Loucy (cell line): ENCODE results near the gene HMX1.

ENCODE experiments used
- H2AFZ ChIP-seq: fragments of 200-600 bp; sonication (generic); 2 replicates; pipeline ENCODE4 v1.6.0; 2016; ENCODE audit warnings: antibody characterized with exemption, mild to moderate bottlenecking, low read length, moderate library complexity
- H3F3A ChIP-seq: fragments of 200-600 bp; 2 replicates; pipeline ENCODE4 v1.6.0; 2016; ENCODE audit warnings: antibody characterized with exemption, low read depth, mild to moderate bottlenecking
- H3K27me3 ChIP-seq: fragments of 200-600 bp; sonication (generic); 2 replicates; pipeline ENCODE4 v1.6.1; 2014; ENCODE audit warnings: low read length, mild to moderate bottlenecking; ENCODE audit not compliant: insufficient read depth, poor library complexity, severe bottlenecking
- H3K36me3 ChIP-seq: fragments of 200-600 bp; sonication (generic); 2 replicates; pipeline ENCODE4 v1.6.1; 2016; ENCODE audit warnings: low read length; ENCODE audit not compliant: insufficient read depth
- H3K4me1 ChIP-seq: fragments of 200-600 bp; sonication (generic); 2 replicates; pipeline ENCODE4 v1.5.1; 2014; ENCODE audit warnings: low read length, mild to moderate bottlenecking; ENCODE audit not compliant: insufficient read depth, poor library complexity, severe bottlenecking
- H3K4me2 ChIP-seq: fragments of 200-600 bp; sonication (generic); 2 replicates; pipeline ENCODE4 v1.6.0; 2014; ENCODE audit warnings: antibody characterized with exemption, low read length, low read depth, mild to moderate bottlenecking; ENCODE audit not compliant: poor library complexity, severe bottlenecking
- H3K4me3 ChIP-seq: fragments of 200-600 bp; sonication (generic); 2 replicates; pipeline ENCODE4 v1.5.1; 2014; ENCODE audit warnings: low read length, mild to moderate bottlenecking, mixed read lengths; ENCODE audit not compliant: poor library complexity, severe bottlenecking
- H3K79me2 ChIP-seq: fragments of 200-600 bp; sonication (generic); 2 replicates; pipeline ENCODE4 v1.6.1; 2014; ENCODE audit warnings: low read length; ENCODE audit not compliant: insufficient read depth
- H3K9ac ChIP-seq: fragments of 200-600 bp; sonication (generic); 2 replicates; pipeline ENCODE4 v1.6.0; 2014; ENCODE audit warnings: mild to moderate bottlenecking, low read depth, low read length, moderate library complexity; ENCODE audit not compliant: poor library complexity, severe bottlenecking
- H3K9me2 ChIP-seq: fragments of 200-600 bp; sonication (generic); replicated peaks from 2 replicates; pipeline ENCODE4 v1.6.1; 2016; ENCODE audit warnings: low read depth, low read length, mixed read lengths
- H3K9me3 ChIP-seq: fragments of 200-600 bp; sonication (generic); 2 replicates; pipeline ENCODE4 v1.6.1; 2014; ENCODE audit warnings: mild to moderate bottlenecking, antibody characterized with exemption, low read length, low read depth; ENCODE audit not compliant: insufficient read depth
- H4K20me1 ChIP-seq: fragments of 200-600 bp; sonication (generic); 2 replicates; pipeline ENCODE4 v1.6.0; 2014; ENCODE audit warnings: antibody characterized with exemption, low read length, mild to moderate bottlenecking; ENCODE audit not compliant: insufficient read depth, poor library complexity, severe bottlenecking
- EZH2phosphoT487 ChIP-seq: fragments of 200-600 bp; IDR thresholded peaks from 2 replicates; pipeline ENCODE4 v1.6.1; 2018; ENCODE audit warnings: antibody characterized with exemption, mild to moderate bottlenecking, moderate library complexity, borderline replicate concordance
- TF ChIP-seq, protein P1 (sequence below): fragments of 200-600 bp; sonication (generic); conservative IDR thresholded peaks from 2 replicates; pipeline ENCODE4 v1.5.1; 2014; ENCODE audit warnings: mild to moderate bottlenecking, antibody characterized with exemption, low read length

Gene HMX1

DNA sequence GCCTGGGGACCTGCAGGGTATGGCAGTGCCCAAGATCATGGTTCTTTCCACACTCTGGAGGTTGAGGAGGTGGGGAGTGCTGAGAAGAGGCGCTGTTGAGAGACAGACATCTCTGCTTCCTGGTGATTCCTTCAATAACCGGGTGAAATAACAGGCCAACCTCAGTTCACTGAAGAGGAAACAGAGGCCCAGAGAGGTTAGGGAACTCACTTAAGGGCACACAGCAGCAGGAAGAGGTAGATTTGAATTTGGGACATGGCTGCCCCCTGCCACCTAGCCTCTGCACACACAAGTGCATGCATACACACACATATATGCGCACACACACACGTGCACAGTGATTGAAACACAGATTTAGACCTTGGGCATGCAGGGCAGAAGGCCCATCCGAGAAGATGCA lies 24.9 kb upstream of the HMX1 start:
- no peaks in the 10 kb centered on the region for H3K27me3 ChIP-seq
- H3K4me1 ChIP-seq = no peaks in the 10 kb centered on the region
- H3K4me2 ChIP-seq = no peak overlapping the region

DNA sequence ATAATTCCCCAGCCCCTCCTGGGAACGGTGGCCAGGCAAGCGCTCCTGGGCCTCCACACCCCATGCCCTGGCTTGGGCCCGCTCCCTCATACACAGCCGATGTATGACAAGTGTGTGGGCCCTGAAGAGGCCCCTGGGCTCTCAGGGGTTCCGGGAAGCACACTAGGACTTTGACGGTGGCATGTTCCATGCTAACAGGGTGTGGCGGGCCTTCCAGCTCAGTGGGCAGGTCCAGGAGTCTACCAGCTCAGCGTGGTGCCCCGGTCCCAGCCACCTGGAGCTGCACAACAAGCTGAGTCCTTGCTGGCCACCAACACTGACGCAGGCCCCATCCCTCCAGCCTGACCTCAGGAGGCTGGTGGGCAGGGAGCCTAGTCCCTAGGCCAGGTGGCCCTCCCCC lies 24.4 kb upstream of the HMX1 start:
- Histone ChIP-seq H3K4me2 (no peak overlapping the region), H3K79me2 (no peaks in the 10 kb centered on the region), H3K9ac (no peak overlapping the region), H3K4me1 (no peaks in the 10 kb centered on the region), H3K36me3 (no peaks in the 10 kb centered on the region), H2AFZ (no peak overlapping the region), H3K9me3 (peaks cover 3% of the 10 kb centered on the region; the same call in 1 of the 2 replicates), H3K9me2 (no peaks in the 10 kb centered on the region), H3K27me3 (no peaks in the 10 kb centered on the region), H3F3A (no peaks in the 10 kb centered on the region), H3K4me3 (no peak overlapping the region), H4K20me1 (no peaks in the 10 kb centered on the region)
- TF ChIP-seq, protein P1, sequence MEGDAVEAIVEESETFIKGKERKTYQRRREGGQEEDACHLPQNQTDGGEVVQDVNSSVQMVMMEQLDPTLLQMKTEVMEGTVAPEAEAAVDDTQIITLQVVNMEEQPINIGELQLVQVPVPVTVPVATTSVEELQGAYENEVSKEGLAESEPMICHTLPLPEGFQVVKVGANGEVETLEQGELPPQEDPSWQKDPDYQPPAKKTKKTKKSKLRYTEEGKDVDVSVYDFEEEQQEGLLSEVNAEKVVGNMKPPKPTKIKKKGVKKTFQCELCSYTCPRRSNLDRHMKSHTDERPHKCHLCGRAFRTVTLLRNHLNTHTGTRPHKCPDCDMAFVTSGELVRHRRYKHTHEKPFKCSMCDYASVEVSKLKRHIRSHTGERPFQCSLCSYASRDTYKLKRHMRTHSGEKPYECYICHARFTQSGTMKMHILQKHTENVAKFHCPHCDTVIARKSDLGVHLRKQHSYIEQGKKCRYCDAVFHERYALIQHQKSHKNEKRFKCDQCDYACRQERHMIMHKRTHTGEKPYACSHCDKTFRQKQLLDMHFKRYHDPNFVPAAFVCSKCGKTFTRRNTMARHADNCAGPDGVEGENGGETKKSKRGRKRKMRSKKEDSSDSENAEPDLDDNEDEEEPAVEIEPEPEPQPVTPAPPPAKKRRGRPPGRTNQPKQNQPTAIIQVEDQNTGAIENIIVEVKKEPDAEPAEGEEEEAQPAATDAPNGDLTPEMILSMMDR = no peak
- TF ChIP-seq EZH2phosphoT487 = no peak

More for the DNA sequence above, 24.9 kb upstream of the HMX1 start:
- Histone ChIP-seq H3K36me3 (no peaks in the 10 kb centered on the region), H3K9me3 (peaks cover 6% of the 10 kb centered on the region; the same call in 1 of the 2 replicates), H3K79me2 (no peaks in the 10 kb centered on the region), H3K9me2 (no peaks in the 10 kb centered on the region), H3F3A (no peaks in the 10 kb centered on the region), H3K9ac (no peak overlapping the region), H2AFZ (no peak overlapping the region), H3K4me3 (no peak overlapping the region), H4K20me1 (no peaks in the 10 kb centered on the region)
- TF ChIP-seq, protein P1 = no peak
- no peak for TF ChIP-seq EZH2phosphoT487

- no peaks in the 10 kb centered on the region for H3K4me1 ChIP-seq
- H3K9me3 ChIP-seq = peaks cover 3% of the 10 kb centered on the region; the same call in 1 of the 2 replicates
- H3K4me2 ChIP-seq = no peak overlapping the region
- H3K4me3 ChIP-seq = no peak overlapping the region
- no peaks in the 10 kb centered on the region for H3K36me3 ChIP-seq
- no peaks in the 10 kb centered on the region for H3K79me2 ChIP-seq
- H4K20me1 ChIP-seq = no peaks in the 10 kb centered on the region
- no peaks in the 10 kb centered on the region for H3F3A ChIP-seq
- H3K9me2 ChIP-seq = no peaks in the 10 kb centered on the region
- no peak for TF ChIP-seq EZH2phosphoT487
- TF ChIP-seq, protein P1 = no peak
- no peak overlapping the region for H3K9ac ChIP-seq
- H2AFZ ChIP-seq = no peak overlapping the region
- no peaks in the 10 kb centered on the region for H3K27me3 ChIP-seq
These were observed 23.7 kb upstream of the HMX1 start for GRCh38 chr4:8895295-8895694.
